ENCODE results near the gene HOOK1. TPM values are rescaled to one million over a fixed set of nuclear protein-coding genes. Genes with fewer than 3 reads are reported as not detected.

The HOOK1 gene
- total and polyA plus RNA-seq, 2 of the 13 experiments (the other 11 are each of a cell fraction or from before 2014, with no cell fraction given) = 11.3 to 24.2 TPM

DNA sequence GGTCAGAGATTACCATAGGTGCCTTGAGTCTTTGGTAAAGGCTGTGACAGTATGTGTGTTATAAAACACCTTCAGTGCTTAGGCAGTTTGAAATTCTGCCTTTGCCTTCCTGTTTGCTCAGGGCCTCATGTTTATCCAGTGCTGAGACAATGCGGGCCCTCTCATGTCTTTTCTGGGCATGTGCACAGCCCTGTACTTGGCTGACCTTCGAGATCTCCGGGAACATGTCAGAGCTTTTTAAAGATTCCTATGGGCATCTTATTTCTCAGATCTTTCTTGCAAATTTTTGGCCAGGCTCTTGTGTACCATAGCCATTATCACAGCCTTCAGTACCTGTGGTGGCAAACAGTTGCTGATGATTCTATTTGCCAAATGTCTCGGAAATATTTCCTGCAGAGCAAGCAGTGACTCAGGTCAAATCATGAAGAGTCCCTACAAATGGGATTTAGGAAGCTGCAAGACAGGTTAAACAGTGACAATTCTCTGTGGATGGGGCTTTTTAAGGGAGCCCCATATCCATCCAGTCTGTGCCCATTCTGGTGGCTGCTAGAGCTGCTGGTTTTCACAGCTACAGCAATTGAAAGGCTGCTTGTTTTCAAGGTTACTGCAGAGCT, 42.1 kb downstream of the HOOK1 start:
- H3K4me1 ChIP-seq (ENCODE audit: insufficient read depth, low read length) = peaks cover 37% of the 10 kb centered on the region
- no peaks in the 10 kb centered on the region for H4K20me1 ChIP-seq (ENCODE audit: insufficient read depth, low read length)
- peak; percentile 99 for ATAC-seq
- no peaks in the 10 kb centered on the region for H3K9me3 ChIP-seq (ENCODE audit: low read length)
- H2AFZ ChIP-seq (ENCODE audit: low read length) = peak overlapping the region; percentile 46
- peak; percentile 96 for FAIRE-seq
- intact Hi-C loops (cut with micrococcal nuclease; ENCODE audit: unreplicated experiment) = loop anchor here (5.0 kb wide), 1 partner anchor 40 kb away; no protein-coding TSS in a partner anchor
- peak overlapping the region; percentile 76 for H3K4me2 ChIP-seq (ENCODE audit: low read depth, low read length)
- H3K27me3 ChIP-seq (ENCODE audit: control insufficient read depth in 1 of 2, insufficient read depth in 2 of 2, low read length in 2 of 2) = no peaks in the 10 kb centered on the region
- TSS peak; percentile 23 for BruUV-seq (replicated peaks)
- H3K9ac ChIP-seq (ENCODE audit: insufficient read depth, low read depth, low read length) = peak overlapping the region; percentile 64
- H3K4me3 ChIP-seq (replicated peaks in 1 of 3; ENCODE audit: insufficient read depth in 1 of 3, low read depth in 2 of 3, low read length in 3 of 3) = peak overlapping the region; percentile 14 to 57 (median 40)
- H3K36me3 ChIP-seq (replicated peaks in 1 of 2; ENCODE audit: control insufficient read depth in 1 of 2, insufficient read depth in 2 of 2, low read length in 2 of 2) = peaks cover 2 to 4% of the 10 kb centered on the region in 2 experiments; a peak in 2 of 5 replicates
- ChIA-PET CTCF (ENCODE audit: low intra/inter-chr PET ratio, low total read pairs) (no interaction called here), POLR2A (interaction anchor here (2.4 kb wide), 1 partner anchor 42 kb away, joined by 9 read pairs; the partner anchor contains the start of gene HOOK1)
- peaks cover 2% of the 10 kb centered on the region for H3K79me2 ChIP-seq (ENCODE audit: insufficient read depth, low read length)
- 0% methylated on average over 4 of the region's 4 CpGs for WGBS (ENCODE audit: low lambda C conversion rate)
- DNase-seq (ENCODE audit: low spot score) = peak; percentile 90
- in situ Hi-C loops (cut with HindIII; ENCODE audit: extremely low pct_ligation_motif_present, low pct_unique_long_range_greater_than_20kb) = no loop called here
- H3K27ac ChIP-seq (ENCODE audit: extremely low read length, insufficient read depth, low read length) = peak overlapping the region; percentile 93
- TF ChIP-seq MEF2D (CRISPR knock-in tag; IDR thresholded peaks at IDR 0.05) = 0 out of 2 replicates have a peak, but pooled peaks have one; percentile 27
- peak; percentile 43; the same call in 1 of the 2 replicates for TF ChIP-seq NFIC (IDR thresholded peaks at IDR 0.05; ENCODE audit: low read length)
- 0 out of 2 replicates have a peak, but pooled peaks have one; percentile 54 for TF ChIP-seq SNAPC2 (CRISPR knock-in tag; IDR thresholded peaks at IDR 0.05)
- TF ChIP-seq ZNF367 (CRISPR knock-in tag; IDR thresholded peaks at IDR 0.05; ENCODE audit: borderline replicate concordance) = no peak
- peak; percentile 70 for TF ChIP-seq ZMYM4 (CRISPR knock-in tag; IDR thresholded peaks at IDR 0.05)
- TF ChIP-seq ZNF652 (CRISPR knock-in tag; IDR thresholded peaks at IDR 0.05; ENCODE audit: borderline replicate concordance, low read depth) = 0 out of 2 replicates have a peak, but pooled peaks have one; percentile 14
- TF ChIP-seq ZKSCAN8 (CRISPR knock-in tag; IDR thresholded peaks at IDR 0.05; ENCODE audit: borderline replicate concordance) = 0 out of 2 replicates have a peak, but pooled peaks have one; percentile 34
- peak; percentile 82 for TF ChIP-seq SALL1 (CRISPR knock-in tag; IDR thresholded peaks at IDR 0.05)
- peak; percentile 56 for TF ChIP-seq ZNF574 (CRISPR knock-in tag; IDR thresholded peaks at IDR 0.05)
- TF ChIP-seq, protein P1, sequence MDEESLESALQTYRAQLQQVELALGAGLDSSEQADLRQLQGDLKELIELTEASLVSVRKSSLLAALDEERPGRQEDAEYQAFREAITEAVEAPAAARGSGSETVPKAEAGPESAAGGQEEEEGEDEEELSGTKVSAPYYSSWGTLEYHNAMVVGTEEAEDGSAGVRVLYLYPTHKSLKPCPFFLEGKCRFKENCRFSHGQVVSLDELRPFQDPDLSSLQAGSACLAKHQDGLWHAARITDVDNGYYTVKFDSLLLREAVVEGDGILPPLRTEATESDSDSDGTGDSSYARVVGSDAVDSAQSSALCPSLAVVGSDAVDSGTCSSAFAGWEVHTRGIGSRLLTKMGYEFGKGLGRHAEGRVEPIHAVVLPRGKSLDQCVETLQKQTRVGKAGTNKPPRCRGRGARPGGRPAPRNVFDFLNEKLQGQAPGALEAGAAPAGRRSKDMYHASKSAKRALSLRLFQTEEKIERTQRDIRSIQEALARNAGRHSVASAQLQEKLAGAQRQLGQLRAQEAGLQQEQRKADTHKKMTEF (CRISPR knock-in tag; IDR thresholded peaks at IDR 0.05) = peak; percentile 77
- TF ChIP-seq TFE3 (CRISPR knock-in tag; IDR thresholded peaks at IDR 0.05) = no peak
- 0 out of 2 replicates have a peak, but pooled peaks have one; percentile 33 for TF ChIP-seq TFDP2 (CRISPR knock-in tag; IDR thresholded peaks at IDR 0.05)
- peak; percentile 75; the same call in 1 of the 2 replicates for TF ChIP-seq MLX (CRISPR knock-in tag; IDR thresholded peaks at IDR 0.05)
- TF ChIP-seq, protein P2, sequence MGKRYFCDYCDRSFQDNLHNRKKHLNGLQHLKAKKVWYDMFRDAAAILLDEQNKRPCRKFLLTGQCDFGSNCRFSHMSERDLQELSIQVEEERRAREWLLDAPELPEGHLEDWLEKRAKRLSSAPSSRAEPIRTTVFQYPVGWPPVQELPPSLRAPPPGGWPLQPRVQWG (CRISPR knock-in tag; IDR thresholded peaks at IDR 0.05; ENCODE audit: borderline replicate concordance, low read depth) = no peak
- 0 out of 2 replicates have a peak, but pooled peaks have one; percentile 34 for TF ChIP-seq ZNF451 (CRISPR knock-in tag; IDR thresholded peaks at IDR 0.05)

All from HepG2 (cell line).